CD4-positive, alpha-beta T cell treated with Interleukin-15 for 4 hours (primary cell): ENCODE results near the gene DPEP2.
"Not testable (repeated sequence)": the region's sequence is repeated elsewhere in the genome, so short reads cannot be mapped to it uniquely, and the experiment has no call there.

Experiments
- DNase-seq: peaks from one replicate; pipeline ENCODE4 v3.0.0-alpha.2; 2020; ENCODE audit warnings: low spot score

DPEP2 gene

DNA sequence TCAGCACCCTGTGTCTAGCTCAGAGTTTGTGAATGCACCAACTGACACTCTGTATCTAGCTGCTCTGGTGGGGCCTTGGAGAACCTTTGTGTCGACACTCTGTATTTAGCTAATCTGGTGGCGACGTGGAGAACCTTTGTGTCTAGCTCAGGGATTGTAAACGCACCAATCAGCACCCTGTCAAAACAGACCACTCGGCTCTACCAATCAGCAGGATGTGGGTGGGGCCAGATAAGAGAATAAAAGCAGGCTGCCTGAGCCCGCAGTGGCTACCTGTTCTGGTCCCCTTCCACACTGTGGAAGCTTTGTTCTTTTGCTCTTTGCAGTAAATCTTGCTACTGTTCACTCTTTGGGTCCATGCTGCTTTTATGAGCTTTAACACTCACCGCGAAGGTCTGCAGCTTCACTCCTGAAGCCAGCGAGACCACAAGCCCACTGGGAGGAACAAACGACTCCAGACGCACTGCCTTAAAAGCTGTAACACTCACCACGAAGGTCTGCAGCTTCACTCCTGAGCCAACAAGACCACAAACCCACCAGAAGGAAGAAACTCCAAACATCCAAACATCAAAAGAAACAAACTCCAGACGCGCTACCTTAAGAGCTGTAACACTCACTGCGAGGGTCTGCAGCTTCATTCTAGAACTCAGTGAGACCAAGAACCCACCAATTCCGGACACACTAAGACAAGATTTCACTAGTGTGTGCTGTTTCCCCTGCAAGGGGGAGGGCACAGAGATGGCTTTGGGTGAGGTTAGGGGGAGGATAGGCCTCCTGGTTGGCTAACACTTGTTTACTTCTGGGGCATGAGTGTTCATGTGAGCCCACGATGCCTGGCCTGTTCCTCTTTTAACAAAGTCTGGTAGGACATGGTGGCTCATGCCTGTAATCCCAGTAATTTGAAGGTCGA, at the start of gene DPEP2:
DPEP2 (minus strand) TSS at position 706 of the 910 bp plus-strand sequence. CDS start 6,272 bp downstream, outside the sequence.
- peak; percentile 62 for DNase-seq

GRCh38 chr16:68047987-68048386, 48.7 kb upstream of the DPEP2 start:
- DNase-seq, result no peak

DNA sequence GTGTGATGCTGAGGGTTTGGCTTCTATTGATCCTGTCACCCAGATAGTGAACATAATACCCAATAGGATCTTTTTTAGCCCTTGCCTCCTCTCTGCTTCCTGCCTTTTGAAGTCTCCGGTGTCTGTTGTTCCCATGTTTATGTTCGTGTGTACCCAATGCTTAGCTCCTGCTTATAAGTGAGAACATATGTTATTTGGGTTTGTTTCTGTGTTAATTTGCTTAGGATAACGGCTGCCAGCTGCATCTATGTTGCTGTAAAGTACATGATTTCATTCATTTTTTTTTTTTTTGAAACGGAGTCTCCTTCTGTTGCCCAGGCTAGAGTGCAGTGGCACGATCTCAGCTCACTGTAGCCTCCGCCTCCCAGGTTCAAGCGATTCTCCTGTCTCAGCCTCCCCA, 46.8 kb upstream of the DPEP2 start:
- DNase-seq, result no peak

DNA sequence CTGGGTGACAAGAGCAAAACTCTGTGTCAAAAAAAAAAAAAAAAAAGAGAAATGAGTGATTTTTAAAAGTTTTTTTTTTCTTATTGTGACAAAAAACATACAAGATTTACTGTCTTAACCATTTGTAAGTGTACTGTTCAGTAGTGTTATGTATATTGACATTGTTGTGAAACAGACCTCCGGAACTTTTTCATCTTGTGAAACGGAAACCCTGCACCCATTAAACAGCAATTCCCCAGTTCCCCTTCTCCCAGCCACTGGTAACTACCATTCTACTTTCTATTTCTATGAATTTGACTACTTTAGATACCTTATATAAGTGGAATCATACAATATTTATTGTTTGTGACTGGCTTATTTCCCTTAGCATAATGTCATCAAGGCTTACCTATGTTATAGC, 42.5 kb upstream of the DPEP2 start:
- DNase-seq, result no peak

GRCh38 chr16:68040506-68041288, 41.4 kb upstream of the DPEP2 start:
- DNase-seq, result peak; percentile 91

GRCh38 chr16:68037841-68038597, 38.7 kb upstream of the DPEP2 start:
- DNase-seq, result no peak

DNA sequence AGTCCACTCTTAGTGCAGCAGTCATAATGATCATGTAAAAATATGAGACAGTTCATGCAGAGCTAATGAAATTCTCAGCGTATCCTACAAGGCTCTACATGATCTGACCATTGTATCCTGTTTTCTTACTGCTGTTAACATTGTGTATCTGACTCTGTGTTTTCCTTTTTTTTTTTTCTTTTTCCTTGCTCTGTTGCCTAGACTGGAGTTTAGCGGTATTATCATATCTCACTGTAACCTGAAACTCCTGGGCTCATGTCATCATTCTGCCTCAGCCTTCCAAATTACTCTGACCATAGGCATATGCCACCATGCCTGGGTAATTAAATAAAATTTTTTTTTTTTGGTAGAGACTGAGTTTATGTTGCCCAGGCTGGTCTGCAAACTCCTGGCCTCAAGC, 35.9 kb upstream of the DPEP2 start:
- no peak for DNase-seq

- DNase-seq, result no peak
Observed at GRCh38 chr16:68033101-68033500, 33.8 kb upstream of the DPEP2 start.

GRCh38 chr16:68031951-68032350, 32.7 kb upstream of the DPEP2 start:
- DNase-seq, result peak; percentile 17

- not testable (repeated sequence) for DNase-seq
Observed at GRCh38 chr16:68030108-68030507, 30.8 kb upstream of the DPEP2 start.

GRCh38 chr16:68028996-68029395, 29.7 kb upstream of the DPEP2 start:
- no peak for DNase-seq

DNA sequence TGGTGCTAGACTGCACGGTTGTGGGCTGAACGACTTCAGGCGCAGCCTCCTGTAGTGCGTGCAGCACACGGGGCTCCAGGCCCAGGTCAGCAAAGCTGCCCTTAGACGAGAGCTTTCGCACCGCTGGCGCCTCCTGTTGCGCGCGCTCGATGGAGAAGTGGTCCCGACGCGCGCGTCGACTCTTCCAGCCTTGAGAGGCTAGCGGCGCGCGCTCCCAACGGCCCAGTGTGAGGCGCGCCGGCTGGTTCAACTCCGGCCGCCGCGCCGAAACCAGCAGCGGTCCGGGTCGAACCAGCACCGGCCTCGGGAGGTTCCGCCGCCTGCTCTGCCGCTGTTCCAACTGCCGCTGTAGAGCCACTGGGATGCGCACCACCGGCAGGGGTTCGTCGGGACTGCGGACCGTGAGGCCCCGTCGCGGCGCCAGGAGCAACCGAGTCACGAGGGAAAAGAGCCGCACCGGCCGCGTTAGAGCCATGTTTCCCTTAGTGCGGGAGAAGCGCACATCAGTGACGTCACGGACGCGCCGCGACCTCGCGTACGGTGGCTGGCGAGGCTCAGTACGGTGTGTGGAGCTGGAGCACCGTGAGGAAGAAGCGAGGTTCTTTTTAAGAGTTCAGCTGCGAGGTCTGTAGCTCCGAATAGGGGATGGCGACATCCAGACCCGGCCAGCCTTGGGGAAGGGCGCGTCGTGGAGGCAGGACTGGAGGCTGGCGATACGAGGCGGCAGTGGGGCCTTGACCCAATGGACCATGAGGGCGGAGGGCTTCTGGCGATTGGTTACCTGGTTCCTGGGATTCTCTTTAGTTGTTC, 23.6 kb upstream of the DPEP2 start, which contains the start of the genes DDX28 and DUS2:
DDX28 (minus strand) TSS at position 505 of the 810 bp plus-strand sequence; CDS start at position 475, 30 bp downstream.
DUS2 (plus strand) TSS at position 557 of the 810 bp plus-strand sequence. CDS start 14,740 bp downstream, outside the sequence.
- peak; percentile 94 for DNase-seq

DNA sequence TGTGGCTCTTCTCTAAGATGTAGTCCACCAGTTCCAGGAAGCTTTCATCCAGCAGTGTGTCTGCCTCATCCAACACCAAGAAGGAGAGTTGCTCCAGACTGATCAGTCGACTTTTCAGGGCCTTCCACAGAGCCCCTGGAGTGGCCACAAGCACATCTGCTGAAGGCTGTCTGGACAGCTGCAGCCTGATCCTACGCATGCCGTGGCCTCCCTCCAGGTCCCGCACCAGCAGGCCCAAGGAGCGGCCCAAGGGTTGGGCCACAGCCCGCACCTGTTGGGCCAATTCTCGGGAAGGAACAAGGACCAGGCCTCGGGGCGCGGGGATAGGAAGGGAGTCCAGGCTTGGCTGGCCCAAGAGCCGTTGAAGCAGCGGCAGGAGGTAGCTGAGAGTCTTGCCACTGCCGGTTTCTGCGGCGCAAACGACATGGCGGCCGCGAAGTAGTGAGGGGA, 23.0 kb upstream of the DPEP2 start:
- DNase-seq, result no peak

DNA sequence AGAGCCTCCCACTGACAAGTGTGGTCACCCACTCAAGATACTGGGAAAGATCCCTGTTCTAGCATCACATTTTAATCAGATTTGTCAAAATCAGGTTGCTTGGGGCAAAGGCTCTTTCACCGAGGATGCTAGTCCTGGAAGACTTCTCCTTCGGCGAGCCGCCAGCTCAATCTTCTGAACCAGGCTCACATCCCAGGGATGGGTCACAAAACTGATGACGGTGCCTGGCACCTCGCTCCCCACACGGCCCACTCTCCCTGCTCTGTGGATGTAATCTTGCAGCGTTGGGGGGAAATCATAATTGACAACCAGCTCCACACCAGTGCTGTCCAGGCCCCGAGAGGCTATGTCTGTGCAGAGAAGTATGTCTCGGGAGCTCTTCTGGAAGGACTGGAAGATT, 22.2 kb upstream of the DPEP2 start:
- DNase-seq, result no peak

- DNase-seq, result no peak
Observed at GRCh38 chr16:68019167-68019680, 19.9 kb upstream of the DPEP2 start.

GRCh38 chr16:68015681-68016080, 16.4 kb upstream of the DPEP2 start, which contains the start of gene DPEP2NB:
Gene DPEP2NB, minus strand, starts transcription at chr16:68015911. Its CDS starts 141 bp downstream, at chr16:68015770.
- no peak for DNase-seq

DNA sequence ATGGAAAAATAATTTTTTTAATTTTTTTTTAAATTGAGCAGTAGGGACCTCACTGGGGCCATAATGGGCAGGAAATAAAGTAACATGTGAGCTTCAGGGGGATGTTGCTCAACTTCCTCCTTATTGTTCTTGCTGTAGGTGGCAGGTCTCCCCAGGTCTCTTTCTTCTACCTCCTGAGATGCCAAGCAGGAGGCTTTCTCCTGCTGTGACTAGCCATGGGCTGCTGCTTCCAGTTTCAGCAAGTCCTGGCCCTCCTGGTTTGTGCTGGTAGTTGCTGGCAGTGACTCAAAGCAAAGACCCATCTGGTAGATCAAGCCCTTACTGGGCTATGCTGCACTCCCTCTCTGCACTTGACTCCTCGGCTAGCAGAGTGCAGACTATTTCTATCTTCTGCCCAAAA, 14.2 kb upstream of the DPEP2 start:
- no peak for DNase-seq

- not testable (repeated sequence) for DNase-seq
Observed at GRCh38 chr16:68009872-68010271, 10.6 kb upstream of the DPEP2 start.

DNA sequence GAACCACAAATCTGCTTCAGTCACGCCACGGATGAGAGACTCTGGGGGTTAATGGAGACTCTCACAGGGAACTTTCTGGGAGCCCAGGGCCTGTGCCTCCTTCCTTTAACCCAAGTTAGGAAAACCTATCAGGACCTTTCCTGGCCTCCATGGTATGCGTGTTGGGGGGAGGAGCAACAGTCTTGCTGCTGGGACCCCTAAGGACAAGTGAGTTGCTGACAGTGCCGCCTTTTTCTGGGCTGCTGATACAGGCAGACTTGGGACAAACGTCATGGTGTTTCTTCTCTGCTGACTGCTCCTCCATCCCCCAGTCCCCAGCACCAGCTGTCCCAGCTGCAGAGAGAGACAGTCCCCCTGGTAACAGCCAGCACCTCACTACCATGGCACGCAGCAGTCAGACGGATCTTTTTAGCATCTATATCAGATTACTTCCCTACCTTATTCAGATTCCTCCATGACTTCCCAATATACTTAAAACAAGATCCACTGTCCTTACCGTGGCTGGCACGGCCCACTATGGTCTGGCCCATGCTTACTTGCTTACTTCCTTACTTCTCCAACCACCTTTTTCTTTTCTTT, 10.0 kb upstream of the DPEP2 start:
- DNase-seq, result no peak

DNA sequence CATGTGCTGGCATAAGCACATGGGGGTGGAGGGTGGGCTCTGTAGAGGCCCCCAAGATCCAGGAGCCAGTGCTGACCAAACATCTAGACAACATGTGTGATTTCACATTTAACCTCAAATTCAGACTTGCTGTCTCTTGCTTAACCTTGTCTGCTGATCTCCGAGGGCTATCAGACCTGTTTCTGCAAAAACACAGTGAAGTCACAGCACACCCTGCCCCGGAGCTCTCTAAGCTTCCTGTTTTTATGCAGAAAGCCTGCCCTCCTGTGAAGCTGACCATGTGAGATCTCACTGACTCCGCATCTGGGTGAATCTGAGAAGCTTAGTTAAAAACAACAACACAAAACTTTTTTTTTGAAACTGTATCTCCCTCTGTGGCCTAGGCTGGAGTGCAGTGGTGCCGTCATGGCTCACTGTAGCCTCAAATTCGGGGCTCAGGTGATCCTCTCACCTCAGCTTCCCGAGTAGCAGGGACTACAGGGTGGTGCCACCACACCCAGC, 6.6 kb upstream of the DPEP2 start:
- peak; percentile 70 for DNase-seq
